Endothelial cell of umbilical vein (primary cell): Measurements from ENCODE around the gene VWA5A. TPM values are rescaled to one million over a fixed set of nuclear protein-coding genes. Genes with fewer than 3 reads are reported as not detected.
"Not testable (repeated sequence)": the region's sequence is repeated elsewhere in the genome, so short reads cannot be mapped to it uniquely, and the experiment has no call there.

Experiments
- BruUV-seq: library from RNA; stranded (reverse); fragments of 400-500 nt; replicated peaks from 2 replicates; lab custom pipeline; 2021; lab: Mats Ljungman, UMichigan
- CTCF ChIA-PET: fragments of 300-600, 350-600 bp; sonication (Branson Sonifier 250); formaldehyde crosslinking; loops from one replicate; lab custom pipeline; 2021; ENCODE audit warnings: antibody characterized with exemption, inconsistent platforms; lab: Charles Lee
- POLR2A ChIA-PET: fragments of 300-600, 350-600 bp; sonication (Branson Sonifier 250); formaldehyde crosslinking; loops from one replicate; lab custom pipeline; 2021; ENCODE audit warnings: antibody characterized with exemption, inconsistent platforms; lab: Charles Lee
- DNase-seq: peaks from one replicate; pipeline ENCODE4 v3.0.0-alpha.2; 2011; ENCODE audit warnings: low read depth, low spot score
- FAIRE-seq: peaks from 2 replicates; lab custom pipeline; 2011; peaks lifted over from hg19 to GRCh38; lab: Jason Lieb, UNC
- H2AFZ ChIP-seq: 2 replicates; pipeline ENCODE4 v1.6.0; 2012; ENCODE audit warnings: low read depth, low read length, control low read depth, inconsistent platforms
- H3K27ac ChIP-seq: 2 replicates; pipeline ENCODE4 v1.5.1; 2011; ENCODE audit warnings: low read depth, mild to moderate bottlenecking, control low read depth, low read length, moderate library complexity; ENCODE audit not compliant: insufficient read depth
- H3K27me3 ChIP-seq, 2 experiments: 2 replicates each; pipeline versions ENCODE4 v1.6.0 to v1.6.1; 2011; ENCODE audit warnings: low read length in 2 of 2, mixed read lengths in 1 of 2; ENCODE audit not compliant: control insufficient read depth in 2 of 2, insufficient read depth in 2 of 2
- H3K36me3 ChIP-seq, 2 experiments: 2 replicates in 1 of 2; 3 replicates in 1 of 2; pipeline ENCODE4 v1.5.1; 2011; ENCODE audit warnings: low read length in 2 of 2, mild to moderate bottlenecking in 1 of 2, moderate library complexity in 1 of 2; ENCODE audit not compliant: control insufficient read depth in 2 of 2, insufficient read depth in 2 of 2; ENCODE audit errors: extremely low read depth in 1 of 2
- H3K4me1 ChIP-seq: 3 replicates; pipeline ENCODE4 v1.5.1; 2011; ENCODE audit warnings: mild to moderate bottlenecking, low read length; ENCODE audit not compliant: control insufficient read depth, insufficient read depth; ENCODE audit errors: extremely low read depth
- H3K4me2 ChIP-seq: 2 replicates; pipeline ENCODE4 v1.6.1; 2011; ENCODE audit warnings: low read length, control low read depth, mixed read lengths; ENCODE audit not compliant: insufficient read depth
- H3K4me3 ChIP-seq, 3 experiments: fragments of 200-600 bp in 1 of 3; sonication (generic), shearing (Covaris generic) in 1 of 3; replicated peaks in 1 of 3; 2 replicates each; pipeline ENCODE4 v1.5.1; 2011 to 2016; ENCODE audit warnings: control low read depth in 3 of 3, low read length in 3 of 3, mild to moderate bottlenecking in 2 of 3, inconsistent platforms in 1 of 3, low read depth in 1 of 3, moderate library complexity in 1 of 3; ENCODE audit not compliant: insufficient read depth in 1 of 3
- H3K79me2 ChIP-seq: 2 replicates; pipeline ENCODE4 v1.6.0; 2012; ENCODE audit warnings: low read length, inconsistent platforms; ENCODE audit not compliant: control insufficient read depth, insufficient read depth
- H3K9ac ChIP-seq: replicated peaks from 2 replicates; pipeline ENCODE3; 2011; ENCODE audit warnings: low read length, control low read depth; ENCODE audit not compliant: insufficient read depth; ENCODE audit errors: extremely low read depth
- H3K9me1 ChIP-seq: replicated peaks from 3 replicates; pipeline ENCODE4 v1.6.0; 2011; ENCODE audit warnings: mild to moderate bottlenecking, low read length; ENCODE audit not compliant: control insufficient read depth, insufficient read depth; ENCODE audit errors: extremely low read depth
- H3K9me3 ChIP-seq: replicated peaks from 2 replicates; pipeline ENCODE4 v1.5.1; 2012; ENCODE audit warnings: low read length, inconsistent platforms; ENCODE audit not compliant: control insufficient read depth, insufficient read depth
- H4K20me1 ChIP-seq: replicated peaks from 2 replicates; pipeline ENCODE3; 2011; ENCODE audit warnings: mild to moderate bottlenecking, low read length; ENCODE audit not compliant: control insufficient read depth, insufficient read depth; ENCODE audit errors: extremely low read depth
- EZH2 ChIP-seq: IDR thresholded peaks from 2 replicates; pipeline ENCODE4 v1.6.1; 2012; ENCODE audit warnings: borderline replicate concordance, low read depth, mild to moderate bottlenecking, moderate library complexity, low read length, inconsistent platforms; ENCODE audit not compliant: severe bottlenecking
- FOS ChIP-seq: IDR thresholded peaks from 2 replicates; pipeline ENCODE4 v1.6.1; 2011; ENCODE audit warnings: mild to moderate bottlenecking, low read length, moderate library complexity, borderline replicate concordance; ENCODE audit not compliant: insufficient read depth
- GATA2 ChIP-seq: IDR thresholded peaks from 2 replicates; pipeline ENCODE4 v1.7.0; 2011; ENCODE audit warnings: low read depth, mild to moderate bottlenecking, moderate library complexity, mixed read lengths, low read length; ENCODE audit not compliant: insufficient read length, insufficient read depth
- JUN ChIP-seq: IDR thresholded peaks from 2 replicates; pipeline ENCODE4 v1.6.1; 2011; ENCODE audit warnings: borderline replicate concordance, low read depth; ENCODE audit not compliant: insufficient read length, insufficient read depth
- MYC ChIP-seq: IDR thresholded peaks from one replicate; pipeline ENCODE4 v1.6.1; 2011; ENCODE audit warnings: mild to moderate bottlenecking, low read depth, low read length
- POLR2A ChIP-seq: IDR thresholded peaks from 2 replicates; pipeline ENCODE4 v1.6.1; 2012; ENCODE audit warnings: low read depth, mild to moderate bottlenecking, control low read depth, low read length
- POLR2AphosphoS5 ChIP-seq: IDR thresholded peaks from 2 replicates; pipeline ENCODE4 v1.6.1; 2012; ENCODE audit warnings: low read depth, mild to moderate bottlenecking, control low read depth, low read length, moderate library complexity; ENCODE audit not compliant: insufficient read depth
- dilution Hi-C: fragments of 300-500 bp; cut with MboI; formaldehyde crosslinking; loops from one replicate; pipeline ENCODE4 v1.15.0; 2019; ENCODE audit warnings: low sequenced_read_pairs; ENCODE audit not compliant: extremely low pct_ligation_motif_present
- intact Hi-C: fragments of 100-400 bp; cut with micrococcal nuclease; formaldehyde crosslinking; loops from one replicate; pipeline ENCODE4 v1.10.0; 2022
- polyA plus RNA-seq, 4 experiments: library from polyadenylated mRNA; depleted of rRNA in 3 of 4; stranded (reverse) in 3 of 4; unstranded in 1 of 4; fragments of >200 nt; gene quantifications; 2 replicates each; pipeline versions ENCODE4 v1.2.1 to v1.2.3, GENCODE V29; 2011 to 2012; ENCODE audit warnings: missing spikeins in 1 of 4
- total RNA-seq: library from RNA; stranded (reverse); gene quantifications from 2 replicates; pipeline ENCODE4 v1.2.3, GENCODE V29; 2021
- TF ChIP-seq, protein P1 (sequence below): IDR thresholded peaks from 2 replicates; pipeline ENCODE4 v1.6.1; 2011; ENCODE audit not compliant: insufficient read depth, insufficient read length
- TF ChIP-seq, protein P2 (sequence below), 2 donors: IDR thresholded peaks; 1 replicate in 1 of 2; 2 replicates in 1 of 2; pipeline ENCODE4 v1.5.1; 2011; ENCODE audit warnings: low read length in 2 of 2, mild to moderate bottlenecking in 2 of 2, moderate library complexity in 2 of 2, control low read depth in 1 of 2, inconsistent platforms in 1 of 2, low read depth in 1 of 2; ENCODE audit not compliant: insufficient read depth in 1 of 2; ENCODE audit errors: extremely low read depth in 1 of 2

VWA5A gene
- total and polyA plus RNA-seq, 2 donors (not counting 3 experiments of a cell fraction or from before 2014, with no cell fraction given) = 9.1 to 14.3 TPM

DNA sequence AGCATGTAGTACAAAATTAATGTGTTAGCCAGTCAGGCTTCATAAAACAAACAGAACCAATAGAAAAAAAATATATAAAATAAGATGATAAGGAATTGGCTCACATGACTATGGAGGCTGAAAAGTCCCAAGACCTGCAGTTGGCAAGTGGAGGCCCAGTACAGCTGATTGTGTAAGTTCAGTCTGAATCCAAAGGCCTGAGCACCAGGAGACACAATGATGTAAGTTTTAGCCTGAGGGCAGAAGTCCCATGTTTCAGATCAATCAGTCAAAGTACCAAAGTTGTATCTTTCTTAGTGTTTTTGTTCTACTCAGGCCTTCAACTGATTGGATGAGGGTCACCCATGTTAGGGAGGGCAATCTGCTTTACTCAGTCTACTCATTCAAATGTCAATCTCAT, 53.5 kb downstream of the VWA5A start:
- no peaks in the 10 kb centered on the region for H3K9me3 ChIP-seq
- no peaks in the 10 kb centered on the region for H4K20me1 ChIP-seq
- no TSS peak for BruUV-seq
- TF ChIP-seq POLR2AphosphoS5 (no peak), FOS (no peak), POLR2A (no peak), JUN (no peak), GATA2 (no peak), MYC (no peak), EZH2 (no peak)
- TF ChIP-seq, protein P1, sequence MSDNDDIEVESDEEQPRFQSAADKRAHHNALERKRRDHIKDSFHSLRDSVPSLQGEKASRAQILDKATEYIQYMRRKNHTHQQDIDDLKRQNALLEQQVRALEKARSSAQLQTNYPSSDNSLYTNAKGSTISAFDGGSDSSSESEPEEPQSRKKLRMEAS = no peak
- TF ChIP-seq, protein P2, sequence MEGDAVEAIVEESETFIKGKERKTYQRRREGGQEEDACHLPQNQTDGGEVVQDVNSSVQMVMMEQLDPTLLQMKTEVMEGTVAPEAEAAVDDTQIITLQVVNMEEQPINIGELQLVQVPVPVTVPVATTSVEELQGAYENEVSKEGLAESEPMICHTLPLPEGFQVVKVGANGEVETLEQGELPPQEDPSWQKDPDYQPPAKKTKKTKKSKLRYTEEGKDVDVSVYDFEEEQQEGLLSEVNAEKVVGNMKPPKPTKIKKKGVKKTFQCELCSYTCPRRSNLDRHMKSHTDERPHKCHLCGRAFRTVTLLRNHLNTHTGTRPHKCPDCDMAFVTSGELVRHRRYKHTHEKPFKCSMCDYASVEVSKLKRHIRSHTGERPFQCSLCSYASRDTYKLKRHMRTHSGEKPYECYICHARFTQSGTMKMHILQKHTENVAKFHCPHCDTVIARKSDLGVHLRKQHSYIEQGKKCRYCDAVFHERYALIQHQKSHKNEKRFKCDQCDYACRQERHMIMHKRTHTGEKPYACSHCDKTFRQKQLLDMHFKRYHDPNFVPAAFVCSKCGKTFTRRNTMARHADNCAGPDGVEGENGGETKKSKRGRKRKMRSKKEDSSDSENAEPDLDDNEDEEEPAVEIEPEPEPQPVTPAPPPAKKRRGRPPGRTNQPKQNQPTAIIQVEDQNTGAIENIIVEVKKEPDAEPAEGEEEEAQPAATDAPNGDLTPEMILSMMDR (IDR thresholded peaks at IDR 0.05; ENCODE audit: extremely low read depth in 1 of 2, insufficient read depth in 1 of 2, low read depth in 1 of 2, low read length in 2 of 2) = no peak
- H3K4me1 ChIP-seq = no peaks in the 10 kb centered on the region
- no peaks in the 10 kb centered on the region for H3K9me1 ChIP-seq
- no peaks in the 10 kb centered on the region for H3K36me3 ChIP-seq
- CTCF ChIA-PET = interaction anchor here (1.1 kb wide), 1 partner anchor 11 kb away, joined by 3 read pairs; no protein-coding TSS in a partner anchor
- intact Hi-C loops = no loop called here
- no peak overlapping the region for H3K4me2 ChIP-seq
- H2AFZ ChIP-seq = no peak overlapping the region
- no peaks in the 10 kb centered on the region for H3K27me3 ChIP-seq
- no peak overlapping the region for H3K4me3 ChIP-seq
- H3K79me2 ChIP-seq = no peaks in the 10 kb centered on the region
- DNase-seq = no peak
- no peak overlapping the region for H3K9ac ChIP-seq
- POLR2A ChIA-PET = no interaction called here
- H3K27ac ChIP-seq = no peak overlapping the region
- no peak for FAIRE-seq
- dilution Hi-C loops = no loop called here

DNA sequence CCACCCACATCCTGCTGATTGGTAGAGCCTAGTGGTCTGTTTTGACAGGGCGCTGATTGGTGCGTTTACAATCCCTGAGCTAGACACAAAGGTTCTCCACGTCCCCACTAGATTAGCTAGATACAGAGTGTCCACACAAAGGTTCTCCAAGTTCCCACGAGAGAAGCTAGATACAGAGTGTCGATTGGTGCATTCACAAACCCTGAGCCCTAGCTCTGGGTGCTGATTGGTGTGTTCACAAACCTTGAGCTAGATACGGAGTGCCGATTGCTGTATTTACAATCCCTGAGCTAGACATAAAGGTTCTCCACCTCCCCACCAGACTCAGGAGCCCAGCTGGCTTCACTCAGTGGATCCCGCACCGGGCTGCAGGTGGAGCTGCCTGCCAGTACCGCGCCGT, 55.1 kb downstream of the VWA5A start:
- FAIRE-seq, DNase-seq, H3K27me3 ChIP-seq, H3K4me1 ChIP-seq, H2AFZ ChIP-seq, H3K9me1 ChIP-seq, intact Hi-C loops, H3K4me3 ChIP-seq, BruUV-seq, H3K9ac ChIP-seq, H3K79me2 ChIP-seq, POLR2A ChIA-PET, H4K20me1 ChIP-seq, dilution Hi-C loops, H3K36me3 ChIP-seq, H3K27ac ChIP-seq, CTCF ChIA-PET, H3K4me2 ChIP-seq, H3K9me3 ChIP-seq: not testable (repeated sequence)
